ENCODE results near the gene AP3S2. TPM values are rescaled to one million over a fixed set of nuclear protein-coding genes. Genes with fewer than 3 reads are reported as not detected.

The AP3S2 gene
- total and polyA plus RNA-seq, 7 experiments from 2014 or later, result 24.3 to 32.8 (median 28.5) TPM

DNA sequence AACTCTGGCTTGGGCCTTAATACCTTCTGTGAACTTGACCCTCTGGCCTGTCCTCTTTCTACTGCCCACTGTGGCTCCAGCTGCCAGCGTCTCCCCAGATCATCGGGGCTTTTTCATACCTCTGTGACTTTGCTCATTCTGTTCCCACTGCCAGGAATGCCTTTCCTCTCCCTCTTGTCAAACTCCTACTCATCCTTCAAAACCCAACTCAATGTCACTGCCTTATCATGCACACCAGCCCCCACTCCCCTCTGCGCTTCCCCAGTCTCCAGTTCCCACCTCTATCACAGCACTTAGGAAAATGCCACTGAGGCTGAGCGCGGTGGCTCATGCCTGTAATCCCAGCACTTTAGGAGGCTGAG is 84.0 kb downstream of the AP3S2 start:
- DNase-seq (no peak), ATAC-seq (no peak)
- H3K27me3 Mint-ChIP-seq, result peaks cover 12 to 34% (median 14%) of the 10 kb centered on the region in 5 donors
- Histone ChIP-seq H3K27me3 (ENCODE audit: control insufficient read depth in 2 of 2, insufficient read depth in 2 of 2, low read length in 2 of 2) (no peaks in the 10 kb centered on the region), H3K27ac (ENCODE audit: low read depth, low read length) (no peak overlapping the region), H3K4me1 (ENCODE audit: control insufficient read depth in 2 of 2, insufficient read depth in 2 of 2, low read length in 2 of 2) (no peaks in the 10 kb centered on the region), H3K36me3 (ENCODE audit: control insufficient read depth in 2 of 3, insufficient read depth in 3 of 3, low read length in 3 of 3) (no peaks in the 10 kb centered on the region), H3K4me3 (ENCODE audit: low read length) (no peak overlapping the region), H3K9me3 (ENCODE audit: control insufficient read depth in 2 of 3, low read length in 3 of 3) (no peaks in the 10 kb centered on the region)
- H3K4me3 Mint-ChIP-seq, result no peak overlapping the region
- H3K9me3 Mint-ChIP-seq, result no peaks in the 10 kb centered on the region
- ChIA-PET CTCF (no interaction called here), POLR2A (no interaction called here)
- H3K4me1 Mint-ChIP-seq, result peaks cover 0 to 4% (median 3%) of the 10 kb centered on the region in 7 donors
- H3K27ac Mint-ChIP-seq, result no peak overlapping the region
- H3K36me3 Mint-ChIP-seq, result no peaks in the 10 kb centered on the region
- intact Hi-C loops (cut with micrococcal nuclease), result no loop called here

DNA sequence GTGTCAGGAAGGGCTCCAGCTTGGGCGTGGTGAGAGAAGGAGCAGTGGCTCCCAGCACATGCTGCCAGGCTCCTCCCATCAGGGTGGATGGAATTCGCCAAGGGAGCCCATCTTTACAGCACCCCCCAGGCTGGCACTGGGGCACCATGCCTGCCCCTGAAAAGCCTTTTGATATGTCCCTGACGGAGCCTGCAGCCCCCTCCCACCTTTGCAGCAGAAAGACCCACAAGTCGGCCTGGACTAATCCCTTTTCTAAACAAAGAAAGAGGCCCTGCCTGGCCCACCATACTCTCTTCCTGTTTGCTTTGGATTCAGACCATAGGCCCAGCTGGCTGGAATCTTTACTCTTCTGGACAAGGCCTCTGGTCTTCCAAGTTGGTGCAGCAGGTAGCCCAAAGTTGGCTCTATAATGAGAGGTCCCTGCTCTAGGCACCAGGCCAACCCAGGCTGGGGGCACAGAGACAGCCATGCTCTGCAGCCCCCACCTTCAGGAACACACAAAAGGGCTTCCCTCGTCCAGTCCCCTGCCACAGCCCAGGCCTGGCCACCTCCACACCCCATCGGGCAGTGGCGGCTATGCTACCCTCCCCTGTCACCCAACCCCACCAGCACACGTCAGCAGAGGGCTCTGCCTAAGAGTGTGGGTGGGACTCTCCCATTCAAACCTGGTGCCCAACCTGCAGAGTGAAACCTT is 84.6 kb downstream of the AP3S2 start:
- Histone ChIP-seq H3K27ac (ENCODE audit: low read depth, low read length) (no peak overlapping the region), H3K9me3 (ENCODE audit: control insufficient read depth in 2 of 3, low read length in 3 of 3) (no peaks in the 10 kb centered on the region), H3K27me3 (ENCODE audit: control insufficient read depth in 2 of 2, insufficient read depth in 2 of 2, low read length in 2 of 2) (no peaks in the 10 kb centered on the region), H3K4me3 (ENCODE audit: low read length) (no peak overlapping the region), H3K36me3 (ENCODE audit: control insufficient read depth in 2 of 3, insufficient read depth in 3 of 3, low read length in 3 of 3) (no peaks in the 10 kb centered on the region), H3K4me1 (ENCODE audit: control insufficient read depth in 2 of 2, insufficient read depth in 2 of 2, low read length in 2 of 2) (no peaks in the 10 kb centered on the region)
- ATAC-seq (no peak), DNase-seq (no peak)
- ChIA-PET POLR2A (no interaction called here), CTCF (no interaction called here)
- H3K4me1 Mint-ChIP-seq, result peaks cover 0 to 4% (median 3%) of the 10 kb centered on the region in 7 donors
- peaks cover 12 to 34% (median 14%) of the 10 kb centered on the region in 5 donors for H3K27me3 Mint-ChIP-seq
- no peak overlapping the region for H3K27ac Mint-ChIP-seq
- intact Hi-C loops (cut with micrococcal nuclease), result no loop called here
- H3K36me3 Mint-ChIP-seq, result no peaks in the 10 kb centered on the region
- H3K9me3 Mint-ChIP-seq, result no peaks in the 10 kb centered on the region
- no peak overlapping the region for H3K4me3 Mint-ChIP-seq

DNA sequence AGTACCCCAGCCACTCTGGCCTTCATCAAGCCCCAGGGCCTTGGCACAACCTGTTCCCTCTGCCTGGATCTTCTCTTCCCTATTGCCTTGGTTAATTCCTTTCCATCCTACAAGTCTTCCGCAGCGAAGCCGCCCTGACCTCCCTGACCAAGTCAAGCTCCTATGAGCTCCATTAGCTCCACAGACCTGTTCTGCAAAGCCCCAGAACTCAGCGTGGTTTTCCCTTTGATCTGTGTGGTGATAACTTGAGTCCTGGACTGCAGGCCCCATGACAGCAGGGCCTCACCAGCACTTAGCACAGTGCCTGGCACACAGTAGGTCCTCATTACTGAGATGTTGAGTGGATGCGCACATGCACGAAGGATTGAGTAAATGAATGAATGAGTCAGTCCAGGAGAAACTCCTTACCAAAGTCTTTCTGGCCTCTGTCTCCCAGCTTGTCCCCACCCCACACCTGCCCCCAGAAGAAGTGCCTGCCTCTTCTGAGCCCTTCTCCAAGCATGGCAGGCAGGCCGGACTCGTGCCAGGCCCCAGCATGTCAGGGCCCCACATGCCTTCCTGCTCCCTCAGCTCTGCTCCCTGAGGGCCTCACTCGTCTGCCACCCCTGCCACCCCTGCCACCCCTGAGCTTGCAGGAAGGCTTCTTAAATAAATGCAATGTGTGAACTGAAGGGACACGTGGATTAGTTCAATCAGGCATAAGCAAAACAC is 85.5 kb downstream of the AP3S2 start:
- no peak for DNase-seq
- no peak for ATAC-seq

DNA sequence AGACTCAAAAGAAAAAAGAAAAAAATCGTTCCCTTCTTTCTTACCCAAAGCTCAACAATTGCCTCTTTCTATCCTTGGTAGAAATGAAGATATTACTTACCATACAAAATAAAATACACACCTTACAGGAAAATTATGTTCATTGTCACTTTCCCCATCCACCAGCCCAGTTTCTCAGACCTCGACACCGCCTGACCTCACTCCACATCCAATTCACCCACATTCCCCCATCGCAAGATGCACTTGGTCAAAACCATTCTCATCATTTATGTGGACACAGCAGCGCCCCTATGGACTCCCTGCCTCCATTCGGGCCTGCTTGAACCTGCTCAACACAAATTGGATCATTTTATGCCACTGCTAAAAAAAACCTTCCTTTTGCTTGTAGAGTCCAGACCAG is 86.1 kb downstream of the AP3S2 start:
- ATAC-seq, result no peak
- CTCF ChIA-PET, result no interaction called here

More for the DNA sequence above, 85.5 kb downstream of the AP3S2 start:
- no peaks in the 10 kb centered on the region for H3K36me3 Mint-ChIP-seq
- Histone ChIP-seq H3K4me3 (ENCODE audit: low read length) (no peak overlapping the region), H3K36me3 (ENCODE audit: control insufficient read depth in 2 of 3, insufficient read depth in 3 of 3, low read length in 3 of 3) (no peaks in the 10 kb centered on the region), H3K27me3 (ENCODE audit: control insufficient read depth in 2 of 2, insufficient read depth in 2 of 2, low read length in 2 of 2) (no peaks in the 10 kb centered on the region), H3K27ac (ENCODE audit: low read depth, low read length) (no peak overlapping the region), H3K4me1 (ENCODE audit: control insufficient read depth in 2 of 2, insufficient read depth in 2 of 2, low read length in 2 of 2) (no peaks in the 10 kb centered on the region), H3K9me3 (ENCODE audit: control insufficient read depth in 2 of 3, low read length in 3 of 3) (no peaks in the 10 kb centered on the region)
- intact Hi-C loops (cut with micrococcal nuclease), result no loop called here
- H3K27me3 Mint-ChIP-seq, result peaks cover 5 to 30% (median 13%) of the 10 kb centered on the region in 5 donors
- H3K27ac Mint-ChIP-seq, result no peak overlapping the region
- peaks cover 0 to 3% (median 0%) of the 10 kb centered on the region in 7 donors for H3K4me1 Mint-ChIP-seq
- ChIA-PET CTCF (no interaction called here), POLR2A (no interaction called here)
- H3K9me3 Mint-ChIP-seq, result no peaks in the 10 kb centered on the region
- no peak overlapping the region for H3K4me3 Mint-ChIP-seq

DNA sequence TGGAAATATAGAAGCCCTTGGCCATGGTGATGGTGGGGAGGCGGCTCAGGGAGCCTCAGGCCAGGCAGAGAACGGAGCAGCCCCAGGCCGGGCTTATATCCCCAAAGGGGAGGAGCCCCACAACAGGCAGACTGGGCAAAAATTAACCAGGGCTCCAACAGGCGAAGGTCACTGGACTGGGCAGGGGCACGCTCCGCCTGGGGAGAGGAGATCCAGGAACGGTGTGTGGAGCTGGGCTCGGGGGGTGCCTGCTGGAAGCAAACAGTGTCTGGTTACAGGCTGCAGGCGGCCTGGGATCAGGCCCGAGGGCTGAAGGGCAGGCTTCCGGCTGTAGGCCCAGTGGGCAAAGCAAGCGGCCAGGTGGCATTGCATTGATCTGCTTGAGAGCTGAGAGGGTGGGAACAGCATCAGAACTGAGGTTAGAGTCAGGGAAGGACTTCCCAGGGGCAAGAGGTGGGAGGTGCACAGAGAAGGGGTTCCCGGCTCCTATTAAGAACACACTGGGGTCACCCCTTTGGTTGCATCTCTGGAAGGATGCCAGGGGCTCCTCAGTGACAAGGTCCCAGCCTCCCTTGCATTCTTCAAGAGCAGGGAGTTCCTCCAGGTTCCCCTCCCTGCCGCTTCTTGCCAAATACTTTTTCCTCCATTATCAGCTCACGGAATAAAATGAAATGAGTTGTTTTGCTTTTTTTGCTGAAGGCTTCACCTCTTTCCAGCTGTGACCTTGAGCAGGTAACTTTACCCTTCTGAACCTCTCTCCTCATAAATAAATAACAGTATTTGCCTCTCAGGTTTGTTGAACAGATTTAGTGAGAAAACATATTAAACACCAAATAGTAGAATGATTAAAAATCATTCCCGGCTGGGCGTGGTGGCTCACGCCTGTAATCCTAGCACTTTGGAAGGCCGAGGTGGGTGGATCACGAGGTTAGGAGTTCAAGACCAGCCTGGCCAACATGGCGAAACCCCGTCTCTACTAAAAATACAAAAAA is 86.9 kb downstream of the AP3S2 start:
- Mint-ChIP-seq H3K4me1 (peaks cover 0 to 4% (median 0%) of the 10 kb centered on the region in 7 donors), H3K27me3 (peaks cover 0 to 21% (median 8%) of the 10 kb centered on the region in 5 donors), H3K36me3 (no peaks in the 10 kb centered on the region), H3K9me3 (no peaks in the 10 kb centered on the region), H3K4me3 (no peak overlapping the region), H3K27ac (no peak overlapping the region)
- ATAC-seq (no peak), DNase-seq (no peak)
- CTCF ChIA-PET, result no interaction called here
- H3K27ac ChIP-seq (ENCODE audit: low read depth, low read length), result no peak overlapping the region
- H3K4me1 ChIP-seq (ENCODE audit: control insufficient read depth in 2 of 2, insufficient read depth in 2 of 2, low read length in 2 of 2), result no peaks in the 10 kb centered on the region
- H3K4me3 ChIP-seq (ENCODE audit: low read length), result no peak overlapping the region
- H3K27me3 ChIP-seq (ENCODE audit: control insufficient read depth in 2 of 2, insufficient read depth in 2 of 2, low read length in 2 of 2), result no peaks in the 10 kb centered on the region
- POLR2A ChIA-PET, result no interaction called here
- H3K36me3 ChIP-seq (ENCODE audit: control insufficient read depth in 2 of 3, insufficient read depth in 3 of 3, low read length in 3 of 3), result no peaks in the 10 kb centered on the region
- intact Hi-C loops (cut with micrococcal nuclease), result no loop called here
- H3K9me3 ChIP-seq (ENCODE audit: control insufficient read depth in 2 of 3, low read length in 3 of 3), result no peaks in the 10 kb centered on the region

More for the DNA sequence above, 86.1 kb downstream of the AP3S2 start:
- Histone ChIP-seq H3K27me3 (ENCODE audit: control insufficient read depth in 2 of 2, insufficient read depth in 2 of 2, low read length in 2 of 2) (no peaks in the 10 kb centered on the region), H3K4me3 (ENCODE audit: low read length) (no peak overlapping the region), H3K4me1 (ENCODE audit: control insufficient read depth in 2 of 2, insufficient read depth in 2 of 2, low read length in 2 of 2) (no peaks in the 10 kb centered on the region), H3K27ac (ENCODE audit: low read depth, low read length) (no peak overlapping the region), H3K36me3 (ENCODE audit: control insufficient read depth in 2 of 3, insufficient read depth in 3 of 3, low read length in 3 of 3) (no peaks in the 10 kb centered on the region), H3K9me3 (ENCODE audit: control insufficient read depth in 2 of 3, low read length in 3 of 3) (no peaks in the 10 kb centered on the region)
- H3K4me3 Mint-ChIP-seq, result no peak overlapping the region
- H3K4me1 Mint-ChIP-seq, result peaks cover 0 to 3% (median 0%) of the 10 kb centered on the region in 7 donors
- H3K27ac Mint-ChIP-seq, result no peak overlapping the region
- no peak for DNase-seq
- no peaks in the 10 kb centered on the region for H3K36me3 Mint-ChIP-seq
- POLR2A ChIA-PET, result no interaction called here
- intact Hi-C loops (cut with micrococcal nuclease), result no loop called here
- no peaks in the 10 kb centered on the region for H3K9me3 Mint-ChIP-seq
- H3K27me3 Mint-ChIP-seq, result peaks cover 1 to 24% (median 12%) of the 10 kb centered on the region in 5 donors

DNA sequence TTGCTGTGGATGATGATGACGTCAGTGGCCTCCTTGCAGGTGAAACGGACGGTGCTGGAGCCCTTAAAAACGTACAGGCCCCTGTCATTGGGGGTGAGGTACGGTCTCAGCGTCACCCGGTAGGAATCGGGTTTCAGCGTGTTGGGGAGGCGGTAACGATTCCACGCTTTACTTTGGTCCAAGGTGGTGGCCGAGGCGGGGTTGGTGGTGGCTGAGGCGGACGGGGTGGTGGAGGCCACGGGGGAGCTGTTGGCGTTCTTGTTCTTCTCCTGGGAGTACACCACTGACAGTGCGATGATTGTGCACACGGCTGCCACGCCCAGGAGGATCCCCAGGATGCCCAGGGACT is 87.6 kb downstream of the AP3S2 start:
- H3K27me3 Mint-ChIP-seq, result peaks cover 0 to 19% (median 5%) of the 10 kb centered on the region in 5 donors
- Histone ChIP-seq H3K36me3 (ENCODE audit: control insufficient read depth in 2 of 3, insufficient read depth in 3 of 3, low read length in 3 of 3) (no peaks in the 10 kb centered on the region), H3K27ac (ENCODE audit: low read depth, low read length) (no peak overlapping the region), H3K9me3 (ENCODE audit: control insufficient read depth in 2 of 3, low read length in 3 of 3) (no peaks in the 10 kb centered on the region), H3K4me3 (ENCODE audit: low read length) (no peak overlapping the region), H3K27me3 (ENCODE audit: control insufficient read depth in 2 of 2, insufficient read depth in 2 of 2, low read length in 2 of 2) (no peaks in the 10 kb centered on the region), H3K4me1 (ENCODE audit: control insufficient read depth in 2 of 2, insufficient read depth in 2 of 2, low read length in 2 of 2) (no peaks in the 10 kb centered on the region)
- peaks cover 0 to 4% (median 0%) of the 10 kb centered on the region in 7 donors for H3K4me1 Mint-ChIP-seq
- H3K27ac Mint-ChIP-seq, result no peak overlapping the region
- ATAC-seq, result no peak
- no peak overlapping the region for H3K4me3 Mint-ChIP-seq
- no peaks in the 10 kb centered on the region for H3K9me3 Mint-ChIP-seq
- no peak for DNase-seq
- POLR2A ChIA-PET, result no interaction called here
- no peaks in the 10 kb centered on the region for H3K36me3 Mint-ChIP-seq
- CTCF ChIA-PET, result no interaction called here
- intact Hi-C loops (cut with micrococcal nuclease), result no loop called here
